ENCODE measurements around the gene ESRRG. TPM values are rescaled to one million over a fixed set of nuclear protein-coding genes. Genes with fewer than 3 reads are reported as not detected.

The ESRRG gene
- total RNA-seq (ENCODE audit: low replicate concordance), result 0.18 TPM in 1 of 2 replicates, not detected in the other

- no peak for TF ChIP-seq CTCF (IDR thresholded peaks at IDR 0.05; ENCODE audit: insufficient read depth, low read length)
- peak within 1 kb of the TSS; percentile 36 for H3K4me3 ChIP-seq (ENCODE audit: low read depth, low read length)
- DNase-seq (ENCODE audit: low read depth), result no peak
These were observed at the start of gene ESRRG for GRCh38 chr1:216723274-216723780. Gene ESRRG, minus strand, starts transcription at chr1:216723429. Its CDS starts 130 bp downstream, at chr1:216723299.

- H3K4me3 ChIP-seq (ENCODE audit: low read depth, low read length), result no peak overlapping the region
- TF ChIP-seq CTCF (IDR thresholded peaks at IDR 0.05; ENCODE audit: insufficient read depth, low read length), result no peak
- DNase-seq (ENCODE audit: low read depth), result no peak
These were observed 48.7 kb upstream of the ESRRG start for GRCh38 chr1:216771922-216772321.

GRCh38 chr1:216766633-216767327, 43.6 kb upstream of the ESRRG start:
- no peak for TF ChIP-seq CTCF (IDR thresholded peaks at IDR 0.05; ENCODE audit: insufficient read depth, low read length)
- DNase-seq (ENCODE audit: low read depth), result no peak
- no peak overlapping the region for H3K4me3 ChIP-seq (ENCODE audit: low read depth, low read length)

GRCh38 chr1:216765346-216766300, 42.4 kb upstream of the ESRRG start:
- DNase-seq (ENCODE audit: low read depth), result no peak
- no peak overlapping the region for H3K4me3 ChIP-seq (ENCODE audit: low read depth, low read length)
- TF ChIP-seq CTCF (IDR thresholded peaks at IDR 0.05; ENCODE audit: insufficient read depth, low read length), result no peak

GRCh38 chr1:216758161-216758560, 34.9 kb upstream of the ESRRG start:
- no peak for TF ChIP-seq CTCF (IDR thresholded peaks at IDR 0.05; ENCODE audit: insufficient read depth, low read length)
- no peak overlapping the region for H3K4me3 ChIP-seq (ENCODE audit: low read depth, low read length)
- no peak for DNase-seq (ENCODE audit: low read depth)

- no peak for TF ChIP-seq CTCF (IDR thresholded peaks at IDR 0.05; ENCODE audit: insufficient read depth, low read length)
- no peak overlapping the region for H3K4me3 ChIP-seq (ENCODE audit: low read depth, low read length)
- no peak for DNase-seq (ENCODE audit: low read depth)
These were observed 33.9 kb upstream of the ESRRG start for GRCh38 chr1:216757110-216757509.

All from fibroblast of the aortic adventitia (primary cell).